Calu3 (cell line): Measurements from ENCODE around the gene PLEKHG5. TPM values are rescaled to one million over a fixed set of nuclear protein-coding genes. Genes with fewer than 3 reads are reported as not detected.

Experiments used
- BruUV-seq: library from RNA; stranded (reverse); fragments of 400-500 nt; replicated peaks from 2 replicates; lab custom pipeline; 2021; lab: Mats Ljungman, UMichigan
- CTCF ChIA-PET: fragments of 300-600 bp; sonication (Branson Sonifier 250); formaldehyde crosslinking; loops from one replicate; lab custom pipeline; 2022; ENCODE audit warnings: antibody characterized with exemption; lab: Charles Lee
- DNase-seq: peaks from one replicate; pipeline ENCODE4 v3.0.0; 2022
- H3K27ac Mint-ChIP-seq: one replicate; pipeline ENCODE4 v1.8.0; 2022; ENCODE audit warnings: mixed read lengths; ENCODE audit not compliant: unreplicated experiment
- H3K27me3 Mint-ChIP-seq: one replicate; pipeline ENCODE4 v1.8.0; 2022; ENCODE audit warnings: mixed read lengths; ENCODE audit not compliant: unreplicated experiment
- H3K36me3 Mint-ChIP-seq: one replicate; pipeline ENCODE4 v1.8.0; 2022; ENCODE audit warnings: mild to moderate bottlenecking, moderate library complexity, mixed read lengths; ENCODE audit not compliant: insufficient read depth, unreplicated experiment
- H3K4me1 Mint-ChIP-seq: one replicate; pipeline ENCODE4 v1.8.0; 2022; ENCODE audit warnings: mild to moderate bottlenecking, low read depth, mixed read lengths; ENCODE audit not compliant: unreplicated experiment
- H3K4me3 Mint-ChIP-seq: one replicate; pipeline ENCODE4 v1.8.0; 2022; ENCODE audit warnings: mild to moderate bottlenecking, low read depth, moderate library complexity, mixed read lengths; ENCODE audit not compliant: unreplicated experiment
- H3K9me3 Mint-ChIP-seq: one replicate; pipeline ENCODE4 v1.8.0; 2022; ENCODE audit warnings: low read depth, mixed read lengths; ENCODE audit not compliant: unreplicated experiment
- CTCF ChIP-seq: fragments of 200-600 bp; IDR thresholded peaks from one replicate; pipeline ENCODE4 v1.8.0; 2022; ENCODE audit warnings: antibody characterized with exemption; ENCODE audit not compliant: unreplicated experiment
- intact Hi-C: fragments of 100-400 bp; cut with micrococcal nuclease; formaldehyde crosslinking; loops from one replicate; pipeline ENCODE4 v1.10.0; 2022; ENCODE audit not compliant: unreplicated experiment
- total RNA-seq: library from RNA; stranded (reverse); gene quantifications from 2 replicates; pipeline ENCODE4 v1.2.3, GENCODE V29; 2022

Gene PLEKHG5
- total RNA-seq, 1 experiment from 2014 or later = 5.1 TPM

- Mint-ChIP-seq H3K9me3 (no peaks in the 10 kb centered on the region), H3K4me1 (peaks cover 10% of the 10 kb centered on the region), H3K27me3 (peaks cover 50% of the 10 kb centered on the region), H3K27ac (no peak overlapping the region), H3K4me3 (peak overlapping the region; percentile 72), H3K36me3 (peaks cover 16% of the 10 kb centered on the region)
- no peak for DNase-seq
- CTCF ChIA-PET = interaction anchor here (1.0 kb wide), 1 partner anchor 14 kb away, joined by 3 read pairs; no protein-coding TSS in a partner anchor
- no TSS peak for BruUV-seq
- TF ChIP-seq CTCF = no peak
- intact Hi-C loops = no loop called here
Observed at GRCh38 chr1:6491081-6491449, 402 bp downstream of the PLEKHG5 start.

GRCh38 chr1:6490181-6491080 is 1.0 kb downstream of the PLEKHG5 start:
- peak; percentile 62 for DNase-seq
- Mint-ChIP-seq H3K36me3 (peaks cover 16% of the 10 kb centered on the region), H3K27ac (no peak overlapping the region), H3K4me1 (peaks cover 10% of the 10 kb centered on the region), H3K4me3 (peak overlapping the region; percentile 72), H3K27me3 (peaks cover 49% of the 10 kb centered on the region), H3K9me3 (no peaks in the 10 kb centered on the region)
- TF ChIP-seq CTCF = no peak
- BruUV-seq = no TSS peak
- CTCF ChIA-PET = interaction anchor here (1.0 kb wide), 1 partner anchor 13 kb away, joined by 3 read pairs; no protein-coding TSS in a partner anchor
- intact Hi-C loops = no loop called here

- H3K36me3 Mint-ChIP-seq = peaks cover 15% of the 10 kb centered on the region
- TF ChIP-seq CTCF = peak; percentile 91
- no TSS peak for BruUV-seq
- peaks cover 10% of the 10 kb centered on the region for H3K4me1 Mint-ChIP-seq
- H3K9me3 Mint-ChIP-seq = no peaks in the 10 kb centered on the region
- no peak overlapping the region for H3K27ac Mint-ChIP-seq
- peaks cover 51% of the 10 kb centered on the region for H3K27me3 Mint-ChIP-seq
- peak; percentile 76 for DNase-seq
- CTCF ChIA-PET = no interaction called here
- peak overlapping the region; percentile 72 for H3K4me3 Mint-ChIP-seq
- intact Hi-C loops = loop anchor here (5.0 kb wide), 2 partner anchors 158 to 728 kb away; no protein-coding TSS in a partner anchor
Observed at GRCh38 chr1:6489799-6490180, 1.7 kb downstream of the PLEKHG5 start.

- Mint-ChIP-seq H3K4me1 (peaks cover 10% of the 10 kb centered on the region), H3K4me3 (no peak overlapping the region), H3K36me3 (peaks cover 11% of the 10 kb centered on the region), H3K27ac (no peak overlapping the region), H3K9me3 (no peaks in the 10 kb centered on the region), H3K27me3 (peaks cover 55% of the 10 kb centered on the region)
- no TSS peak for BruUV-seq
- CTCF ChIA-PET = interaction anchor here (0.6 kb wide), 1 partner anchor 11 kb away, joined by 3 read pairs; no protein-coding TSS in a partner anchor
- DNase-seq = no peak
- TF ChIP-seq CTCF = no peak
- intact Hi-C loops = loop anchor here (5.0 kb wide), 2 partner anchors 158 to 728 kb away; no protein-coding TSS in a partner anchor
Observed at GRCh38 chr1:6489383-6489765, 2.1 kb downstream of the PLEKHG5 start.
